NT2/D1 (cell line): ENCODE data around the gene MYH6.

ENCODE experiments used
- DNase-seq: peaks from one replicate; pipeline ENCODE4 v3.0.0-alpha.2; 2011; ENCODE audit warnings: low read depth, low spot score
- H3K27me3 ChIP-seq: 2 replicates; pipeline ENCODE4 v1.6.0; 2011; ENCODE audit warnings: mild to moderate bottlenecking; ENCODE audit not compliant: insufficient read length, insufficient read depth
- H3K36me3 ChIP-seq: 2 replicates; pipeline ENCODE4 v1.6.1; 2011; ENCODE audit warnings: mild to moderate bottlenecking, low read length, mixed read lengths; ENCODE audit not compliant: insufficient read depth, insufficient read length
- H3K4me1 ChIP-seq: 2 replicates; pipeline ENCODE4 v1.5.1; 2011; ENCODE audit not compliant: insufficient read depth, insufficient read length
- H3K4me3 ChIP-seq: 2 replicates; pipeline ENCODE4 v1.5.1; 2011; ENCODE audit warnings: low read depth; ENCODE audit not compliant: insufficient read length
- H3K9ac ChIP-seq: 2 replicates; pipeline ENCODE4 v1.6.0; 2011; ENCODE audit warnings: low read depth; ENCODE audit not compliant: insufficient read length
- H3K9me3 ChIP-seq: 2 replicates; pipeline ENCODE4 v1.5.1; 2011; ENCODE audit warnings: mild to moderate bottlenecking, low read length; ENCODE audit not compliant: insufficient read depth
- SUZ12 ChIP-seq: IDR thresholded peaks from 2 replicates; pipeline ENCODE4 v1.6.1; 2011; ENCODE audit not compliant: insufficient read length, insufficient read depth; ENCODE audit errors: extremely low read depth
- YY1 ChIP-seq: IDR thresholded peaks from 2 replicates; pipeline ENCODE4 v1.6.1; 2011; ENCODE audit not compliant: insufficient read length, insufficient read depth
- ZNF274 ChIP-seq: IDR thresholded peaks from 2 replicates; pipeline ENCODE4 v1.6.1; 2011; ENCODE audit warnings: mild to moderate bottlenecking, low read depth, low read length

Gene MYH6

DNA sequence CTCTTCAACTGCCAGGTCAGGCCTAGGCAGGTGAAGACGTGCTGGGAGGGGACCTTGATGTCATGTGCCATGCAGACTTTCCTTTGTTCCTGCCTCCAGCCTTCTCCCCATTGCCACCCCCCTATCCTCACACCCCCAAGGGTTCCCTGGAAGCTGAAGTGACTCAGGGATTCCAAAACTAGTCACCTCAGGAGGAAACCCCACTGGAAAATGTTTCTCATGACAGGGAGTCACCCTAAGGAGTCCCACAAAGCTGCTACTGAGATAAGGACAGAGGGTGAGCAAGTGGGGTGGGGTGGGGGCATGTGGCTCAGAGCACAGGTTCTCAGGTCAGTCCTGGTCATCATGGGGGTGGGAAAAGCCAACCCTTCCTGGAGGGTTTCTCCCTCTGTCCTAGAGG is 37.9 kb downstream of the MYH6 start:
- H3K27me3 ChIP-seq, result peaks cover 31% of the 10 kb centered on the region
- no peaks in the 10 kb centered on the region for H3K9me3 ChIP-seq
- no peaks in the 10 kb centered on the region for H3K36me3 ChIP-seq
- no peak for TF ChIP-seq ZNF274
- no peak for TF ChIP-seq SUZ12
- no peak for TF ChIP-seq YY1
- no peak overlapping the region for H3K4me3 ChIP-seq
- H3K4me1 ChIP-seq, result peaks cover 2% of the 10 kb centered on the region
- DNase-seq, result no peak
- no peak overlapping the region for H3K9ac ChIP-seq

DNA sequence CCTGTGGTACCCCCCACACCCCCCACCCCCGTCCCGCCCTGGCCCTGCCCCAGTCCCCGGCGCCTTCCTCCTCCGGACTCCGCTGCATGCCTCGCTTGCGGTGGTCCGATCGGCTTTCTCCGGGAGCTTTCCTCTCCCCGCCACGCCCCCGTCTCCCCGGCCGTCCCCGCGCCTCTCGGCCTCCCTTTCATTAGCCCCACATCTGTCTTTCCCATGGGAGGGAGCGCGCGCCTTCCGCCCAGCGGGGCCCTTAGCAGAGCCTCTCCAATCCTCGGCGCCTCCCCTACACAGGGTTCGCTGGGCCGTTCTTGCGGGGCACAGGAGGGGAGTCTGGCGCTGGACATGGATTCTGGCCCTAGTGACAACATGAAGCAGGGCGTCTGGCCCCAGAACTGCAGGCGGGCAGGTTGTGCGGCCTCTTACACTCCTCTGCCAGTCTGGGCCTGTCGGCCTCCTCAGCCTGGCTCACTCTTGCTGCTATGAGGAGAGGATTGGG is 41.6 kb downstream of the MYH6 start:
- Histone ChIP-seq H3K4me1 (peaks cover 13% of the 10 kb centered on the region), H3K36me3 (peaks cover 25% of the 10 kb centered on the region), H3K9me3 (no peaks in the 10 kb centered on the region), H3K9ac (peak overlapping the region; percentile 91), H3K4me3 (peak overlapping the region; percentile 86), H3K27me3 (peaks cover 26% of the 10 kb centered on the region)
- DNase-seq, result peak; percentile 81
- TF ChIP-seq YY1 (no peak), ZNF274 (no peak), SUZ12 (no peak)

DNA sequence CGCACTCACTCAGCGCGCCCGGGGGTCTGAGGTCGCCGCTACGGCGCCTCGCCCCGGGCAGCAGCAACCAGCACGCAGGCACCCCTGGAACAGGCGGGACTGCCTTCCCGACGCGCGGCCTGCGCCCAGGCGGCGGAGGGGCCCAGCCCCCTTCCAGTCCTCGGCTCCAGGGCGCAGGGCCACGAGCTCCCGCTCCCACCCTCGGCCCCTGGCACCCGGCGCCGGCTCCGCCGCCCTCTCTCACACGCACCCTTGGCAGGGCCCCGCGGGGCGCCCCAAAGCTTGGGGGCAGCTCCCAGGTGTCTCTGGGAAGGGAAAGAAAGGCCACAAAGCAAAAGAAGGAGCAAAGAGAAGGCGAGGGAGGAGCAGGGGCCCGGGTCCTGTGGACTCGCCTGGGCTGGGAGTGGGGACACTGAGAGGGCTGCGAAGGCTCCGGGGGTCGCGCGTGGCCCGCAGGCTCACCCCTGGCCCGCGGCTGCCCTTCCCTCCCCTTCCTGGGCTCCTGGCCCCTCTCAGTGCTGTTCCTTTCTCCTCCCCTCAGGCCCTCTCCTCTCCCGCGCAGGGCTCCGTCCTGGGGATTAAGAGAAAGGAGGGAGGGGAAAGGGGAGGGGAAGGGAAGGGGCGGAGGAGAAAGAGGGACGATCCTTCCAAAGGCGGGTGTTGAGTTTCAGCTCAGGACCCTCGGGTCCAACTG is 42.2 kb downstream of the MYH6 start:
- peaks cover 30% of the 10 kb centered on the region for H3K36me3 ChIP-seq
- H3K4me1 ChIP-seq, result peaks cover 13% of the 10 kb centered on the region
- H3K4me3 ChIP-seq, result peak overlapping the region; percentile 86
- H3K9me3 ChIP-seq, result no peaks in the 10 kb centered on the region
- H3K9ac ChIP-seq, result peak overlapping the region; percentile 99
- no peak for TF ChIP-seq ZNF274
- no peak for TF ChIP-seq YY1
- no peak for TF ChIP-seq SUZ12
- H3K27me3 ChIP-seq, result peaks cover 21% of the 10 kb centered on the region
- DNase-seq, result peak; percentile 89

DNA sequence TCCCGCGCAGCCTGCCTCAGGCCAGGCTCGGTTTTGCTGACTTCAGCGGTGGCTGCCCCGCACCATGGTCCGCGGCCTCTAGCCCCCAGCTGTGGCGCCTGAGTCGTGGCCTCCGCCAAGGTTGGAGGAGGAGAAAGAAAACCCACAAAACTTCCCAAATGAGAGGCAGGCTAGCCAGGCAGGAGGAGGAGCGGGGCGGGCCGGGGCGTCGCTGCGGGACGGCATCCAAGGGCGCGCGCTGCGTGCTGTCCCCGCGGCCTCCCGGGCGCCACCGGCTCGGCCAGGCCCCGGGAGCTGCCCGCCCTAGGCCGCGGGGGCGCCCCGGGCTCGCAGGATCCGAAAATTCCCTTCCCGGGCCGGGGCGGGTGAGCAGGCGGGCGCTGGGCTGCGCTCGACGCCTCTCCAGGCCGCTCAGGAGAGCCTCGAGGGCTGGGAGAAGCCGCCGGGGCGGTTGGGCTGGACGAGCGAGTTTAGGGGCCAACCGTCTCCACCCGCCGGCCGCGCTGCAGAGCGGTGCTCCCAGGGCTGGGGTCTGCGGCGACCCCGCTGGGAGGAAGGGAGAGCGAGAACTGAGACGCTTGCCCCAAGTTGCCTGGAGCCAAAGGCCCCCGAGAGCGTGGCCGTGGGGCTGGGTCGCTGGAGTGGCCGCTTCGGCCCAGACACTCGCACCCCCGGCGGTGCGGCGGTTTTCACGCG is 42.9 kb downstream of the MYH6 start, which contains the start of gene EFS:
TSS of gene EFS (minus strand) at position 137 of the 696 bp plus-strand sequence. CDS start 147 bp downstream, outside the sequence.
- Histone ChIP-seq H3K36me3 (peaks cover 37% of the 10 kb centered on the region), H3K4me1 (peaks cover 13% of the 10 kb centered on the region), H3K9ac (peak within 1 kb of the TSS; percentile 99), H3K4me3 (peak within 1 kb of the TSS; percentile 86), H3K27me3 (peaks cover 21% of the 10 kb centered on the region), H3K9me3 (no peaks in the 10 kb centered on the region)
- TF ChIP-seq ZNF274 (no peak), YY1 (no peak), SUZ12 (no peak)
- no peak for DNase-seq

DNA sequence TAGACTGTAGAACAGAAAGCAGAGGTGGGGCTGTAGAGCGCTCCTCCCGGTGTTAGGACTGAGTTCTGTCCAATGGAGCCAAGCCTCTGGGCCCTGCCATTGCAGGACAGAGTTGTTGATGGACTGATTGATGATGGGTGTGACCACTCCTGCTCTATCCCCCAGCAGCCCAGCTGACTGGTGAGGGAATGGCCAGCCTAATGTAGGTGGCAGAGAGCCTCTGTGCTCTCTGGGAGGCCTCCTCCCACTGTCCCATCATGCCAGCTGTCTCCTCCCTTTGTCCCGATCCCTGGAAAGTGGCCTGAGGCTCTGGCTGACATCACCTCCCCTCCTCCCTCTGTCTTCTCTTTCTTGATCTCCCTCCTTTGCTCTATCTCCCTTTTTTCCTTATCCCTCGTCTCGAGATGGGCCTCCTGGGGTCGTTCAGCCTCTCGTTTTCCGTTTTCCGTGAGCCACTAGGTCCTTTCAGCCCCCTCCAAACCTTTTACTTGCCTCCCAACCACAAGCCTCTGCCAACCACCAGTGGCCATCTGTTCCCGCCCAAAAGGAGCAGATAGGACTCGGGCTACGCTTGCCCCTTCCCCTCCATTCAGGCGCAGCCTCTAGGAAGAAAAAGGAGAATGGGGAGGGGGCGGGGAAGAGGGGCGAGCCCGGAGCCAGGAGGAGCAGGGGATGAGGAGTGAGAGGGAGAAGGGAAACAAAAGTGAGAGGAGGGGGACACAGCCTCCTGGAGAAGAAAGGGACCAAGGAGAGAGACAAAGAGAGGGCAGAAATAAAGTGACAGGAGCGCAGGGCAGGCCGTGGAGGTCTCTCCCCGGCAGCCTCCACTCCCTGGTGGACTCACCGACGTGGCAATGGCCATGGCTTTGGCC is 43.7 kb downstream of the MYH6 start:
- Histone ChIP-seq H3K27me3 (peaks cover 19% of the 10 kb centered on the region), H3K9ac (peak overlapping the region; percentile 99), H3K9me3 (no peaks in the 10 kb centered on the region), H3K4me3 (peak overlapping the region; percentile 86), H3K4me1 (peaks cover 13% of the 10 kb centered on the region), H3K36me3 (peaks cover 45% of the 10 kb centered on the region)
- no peak for TF ChIP-seq SUZ12
- no peak for TF ChIP-seq YY1
- TF ChIP-seq ZNF274, result no peak
- no peak for DNase-seq

DNA sequence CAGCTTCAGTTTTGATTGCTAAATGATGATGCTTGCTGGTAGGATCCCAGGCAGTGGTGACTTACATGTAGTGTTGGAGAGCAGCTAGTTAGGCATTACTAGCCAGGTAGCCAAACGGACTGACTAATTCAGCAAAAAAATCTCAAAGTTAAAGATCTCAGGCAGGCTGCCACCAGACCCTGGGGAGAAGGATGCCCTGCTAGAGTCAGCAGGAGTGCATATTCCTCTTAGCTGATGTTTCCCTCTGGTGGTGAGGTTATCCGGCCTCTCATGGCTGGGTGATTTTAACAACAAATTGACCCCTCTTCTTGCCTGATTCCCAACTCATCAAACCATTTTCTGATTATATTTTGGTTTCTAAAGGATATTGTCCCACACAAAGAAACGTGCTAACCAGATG is 45.9 kb downstream of the MYH6 start:
- DNase-seq, result no peak
- H3K4me1 ChIP-seq, result peaks cover 12% of the 10 kb centered on the region
- H3K36me3 ChIP-seq, result peaks cover 65% of the 10 kb centered on the region

GRCh38 chr14:23361763-23362162 is 46.3 kb downstream of the MYH6 start:
- no peaks in the 10 kb centered on the region for H3K9me3 ChIP-seq
- peaks cover 69% of the 10 kb centered on the region for H3K36me3 ChIP-seq
- no peak overlapping the region for H3K9ac ChIP-seq
- H3K4me1 ChIP-seq, result peaks cover 11% of the 10 kb centered on the region
- H3K27me3 ChIP-seq, result no peaks in the 10 kb centered on the region
- TF ChIP-seq SUZ12 (no peak), YY1 (no peak)
- DNase-seq, result no peak
- no peak overlapping the region for H3K4me3 ChIP-seq

More for the DNA sequence above, 45.9 kb downstream of the MYH6 start:
- no peak overlapping the region for H3K4me3 ChIP-seq
- H3K9ac ChIP-seq, result no peak overlapping the region
- TF ChIP-seq YY1, result no peak
- TF ChIP-seq ZNF274, result no peak
- H3K9me3 ChIP-seq, result no peaks in the 10 kb centered on the region
- no peaks in the 10 kb centered on the region for H3K27me3 ChIP-seq
